ENCODE results near the gene ASCC1. TPM values are rescaled to one million over a fixed set of nuclear protein-coding genes. Genes with fewer than 3 reads are reported as not detected.

ASCC1 gene
- total and polyA plus RNA-seq, 2 of the 13 experiments (the other 11 are each of a cell fraction or from before 2014, with no cell fraction given) = 21.6 to 30.1 TPM

GRCh38 chr10:72098301-72098835 is 117.7 kb downstream of the ASCC1 start (continued):
- TF ChIP-seq ZXDC (CRISPR knock-in tag; IDR thresholded peaks at IDR 0.05) (no peak), ATF1 (CRISPR knock-in tag; IDR thresholded peaks at IDR 0.05) (peak; percentile 60; the same call in 1 of the 2 replicates), NPAS2 (CRISPR knock-in tag; IDR thresholded peaks at IDR 0.05; ENCODE audit: borderline replicate concordance) (no peak), MATR3 (CRISPR knock-in tag; IDR thresholded peaks at IDR 0.05) (no peak), ZNF18 (CRISPR knock-in tag; IDR thresholded peaks at IDR 0.05; ENCODE audit: insufficient replicate concordance) (no peak), GATA4 (IDR thresholded peaks at IDR 0.05; ENCODE audit: borderline replicate concordance, low read depth) (peak; percentile 64; the same call in 1 of the 2 replicates), CENPBD1 (CRISPR knock-in tag; IDR thresholded peaks at IDR 0.05; ENCODE audit: borderline replicate concordance, low read depth) (no peak), MBNL3 (CRISPR knock-in tag; conservative IDR thresholded peaks at IDR 0.05) (no peak), ZNF570 (CRISPR knock-in tag; IDR thresholded peaks at IDR 0.05; ENCODE audit: borderline replicate concordance) (no peak), GATAD1 (CRISPR knock-in tag; IDR thresholded peaks at IDR 0.05) (peak; percentile 50; the same call in 1 of the 2 replicates), ZNF670 (CRISPR knock-in tag; IDR thresholded peaks at IDR 0.05; ENCODE audit: borderline replicate concordance) (no peak), ZNF776 (CRISPR knock-in tag; IDR thresholded peaks at IDR 0.05) (no peak), ZMYM4 (CRISPR knock-in tag; IDR thresholded peaks at IDR 0.05) (peak; percentile 54; the same call in 1 of the 2 replicates), EEA1 (CRISPR knock-in tag; IDR thresholded peaks at IDR 0.05; ENCODE audit: borderline replicate concordance) (no peak), ZGPAT (CRISPR knock-in tag; IDR thresholded peaks at IDR 0.05) (peak; percentile 96), GMEB2 (CRISPR knock-in tag; IDR thresholded peaks at IDR 0.05; ENCODE audit: low read depth) (no peak), NKX3-1 (CRISPR knock-in tag; IDR thresholded peaks at IDR 0.05) (no peak), ZNF503 (CRISPR knock-in tag; IDR thresholded peaks at IDR 0.05) (peak; percentile 93), GTF2F1 (IDR thresholded peaks at IDR 0.05; ENCODE audit: low read length) (no peak), XRCC5 (optimal IDR thresholded peaks at IDR 0.05; ENCODE audit: low read length) (no peak), PAWR (CRISPR knock-in tag; IDR thresholded peaks at IDR 0.05; ENCODE audit: borderline replicate concordance) (no peak)

Data from HepG2 (cell line).